SK-N-SH (cell line): Measurements from ENCODE around the gene MRPL19.

Experiments
- CHD2 ChIP-seq: fragments of 150-350 bp; IDR thresholded peaks from 2 replicates; pipeline ENCODE4 v1.6.1; 2018; ENCODE audit warnings: low read length; ENCODE audit not compliant: partially characterized antibody
- CTCF ChIP-seq: fragments of 200-600 bp; sonication (generic); IDR thresholded peaks from 2 replicates; pipeline ENCODE4 v1.6.1; 2017; ENCODE audit warnings: antibody characterized with exemption, mild to moderate bottlenecking, moderate library complexity
- GABPA ChIP-seq: IDR thresholded peaks from 2 replicates; pipeline ENCODE4 v1.4.0; 2012; ENCODE audit warnings: low read depth, mild to moderate bottlenecking
- POLR2AphosphoS5 ChIP-seq: IDR thresholded peaks from 2 replicates; pipeline ENCODE4 v1.6.1; 2012; ENCODE audit warnings: low read depth, low read length
- TF ChIP-seq, protein P1 (sequence below): fragments of 150-350 bp; IDR thresholded peaks from 2 replicates; pipeline ENCODE4 v1.6.1; 2017; ENCODE audit warnings: antibody characterized with exemption, low read length, low read depth, borderline replicate concordance

- no peak for TF ChIP-seq CTCF
- TF ChIP-seq POLR2AphosphoS5 = no peak
- no peak for TF ChIP-seq GABPA
- TF ChIP-seq, protein P1, sequence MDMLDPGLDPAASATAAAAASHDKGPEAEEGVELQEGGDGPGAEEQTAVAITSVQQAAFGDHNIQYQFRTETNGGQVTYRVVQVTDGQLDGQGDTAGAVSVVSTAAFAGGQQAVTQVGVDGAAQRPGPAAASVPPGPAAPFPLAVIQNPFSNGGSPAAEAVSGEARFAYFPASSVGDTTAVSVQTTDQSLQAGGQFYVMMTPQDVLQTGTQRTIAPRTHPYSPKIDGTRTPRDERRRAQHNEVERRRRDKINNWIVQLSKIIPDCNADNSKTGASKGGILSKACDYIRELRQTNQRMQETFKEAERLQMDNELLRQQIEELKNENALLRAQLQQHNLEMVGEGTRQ = no peak
- no peak for TF ChIP-seq CHD2
These were observed 1.2 kb downstream of the MRPL19 start for GRCh38 chr2:75647771-75648170.
